Gastrocnemius medialis (tissue), 4 donors: Measurements from ENCODE around the gene FNDC4. TPM values are rescaled to one million over a fixed set of nuclear protein-coding genes. Genes with fewer than 3 reads are reported as not detected.

Experiments used
- ATAC-seq, 2 donors: fragments of 150-250 bp; one replicate each; pipeline ENCODE4 v1.9.1; 2016
- DNase-seq, 2 donors: peaks; one replicate each; pipeline ENCODE4 v3.0.0-alpha.2; 2019
- H3K27ac ChIP-seq, 4 donors: fragments of 200-600 bp; sonication (generic); 1 replicate in 1 of 4; 2 replicates in 3 of 4; pipeline ENCODE4 v1.5.1; 2016 to 2018; ENCODE audit warnings: mild to moderate bottlenecking in 2 of 4, moderate library complexity in 1 of 4
- H3K27me3 ChIP-seq, 3 donors: fragments of 200-600 bp; sonication (generic) in 2 of 3; 1 replicate in 1 of 3; 2 replicates in 2 of 3; pipeline versions ENCODE4 v1.5.1 to v1.6.0; 2016 to 2019; ENCODE audit warnings: mild to moderate bottlenecking in 1 of 3, moderate library complexity in 1 of 3
- H3K36me3 ChIP-seq, 2 donors: fragments of 200-600 bp; sonication (generic) in 1 of 2; one replicate each; pipeline ENCODE4 v1.5.1; 2017 to 2018
- H3K4me1 ChIP-seq, 2 donors: fragments of 200-600 bp; sonication (generic) in 1 of 2; one replicate each; pipeline ENCODE4 v1.5.1; 2016 to 2017; ENCODE audit warnings: mild to moderate bottlenecking in 2 of 2
- H3K4me3 ChIP-seq, 4 donors: fragments of 200-600 bp; sonication (generic) in 3 of 4; 1 replicate in 1 of 4; 2 replicates in 3 of 4; pipeline ENCODE4 v1.5.1; 2016 to 2019; ENCODE audit warnings: mild to moderate bottlenecking in 2 of 4
- H3K9me3 ChIP-seq, 3 donors: fragments of 200-600 bp; sonication (generic) in 2 of 3; 1 replicate in 1 of 3; 2 replicates in 2 of 3; pipeline ENCODE4 v1.5.1; 2016 to 2019
- POLR2A ChIP-seq, 2 donors: fragments of 450-650 bp; IDR thresholded peaks; one replicate each; pipeline ENCODE4 v1.6.1; 2017; ENCODE audit warnings: antibody characterized with exemption in 2 of 2, mild to moderate bottlenecking in 2 of 2, moderate library complexity in 2 of 2
- in situ Hi-C, 4 donors: fragments of 200-750 bp; cut with MboI; loops; one replicate each; pipeline versions ENCODE4 v1.15.0 to v1.8.0; 2017; ENCODE audit warnings: low sequenced_read_pairs in 4 of 4
- intact Hi-C: fragments of 100-400 bp; cut with DNase I; formaldehyde crosslinking; loops from one replicate; pipeline ENCODE4 v1.15.1; 2023; ENCODE audit warnings: low total_unique reads
- total RNA-seq, 4 donors: library from RNA; depleted of rRNA; stranded (reverse); fragments of >200 nt; gene quantifications; one replicate each; pipeline versions ENCODE4 v1.1.0 to v1.2.3, GENCODE V29; 2016
- TF ChIP-seq, protein P1 (sequence below), 5 experiments: fragments of 450-650 bp in 3 of 5; fragments of 200-600 bp in 2 of 5; sonication (generic) in 2 of 5; IDR thresholded peaks in 4 of 5; conservative IDR thresholded peaks in 1 of 5; 1 replicate in 4 of 5; 2 replicates in 1 of 5; pipeline ENCODE4 v1.5.1; 2016 to 2019; ENCODE audit warnings: antibody characterized with exemption in 5 of 5, mild to moderate bottlenecking in 3 of 5, moderate library complexity in 3 of 5

Gene FNDC4
- total RNA-seq, 4 donors from 2014 or later, result 2.0 to 6.4 (median 3.1) TPM

DNA sequence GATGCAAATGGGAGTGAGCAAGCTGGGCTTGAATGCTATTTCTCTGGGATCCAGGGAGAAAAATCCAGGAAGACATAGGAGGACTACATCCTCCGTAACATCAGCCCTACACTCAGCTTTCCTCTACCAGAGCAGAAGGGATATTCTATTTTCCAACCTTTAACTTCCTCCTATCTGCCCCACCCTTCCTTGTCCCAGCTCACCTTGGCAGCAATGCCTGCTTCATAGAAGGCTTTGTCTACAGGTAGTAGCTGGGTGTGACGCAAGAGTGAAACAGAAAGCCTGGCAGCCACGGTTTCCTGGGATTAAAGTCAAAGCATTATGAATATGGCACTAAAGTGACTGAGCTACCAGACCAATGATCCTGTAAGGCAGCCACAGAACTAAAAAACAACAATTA is 48.9 kb downstream of the FNDC4 start:
- ATAC-seq, result no peak
- no peaks in the 10 kb centered on the region for H3K27me3 ChIP-seq
- H3K36me3 ChIP-seq, result peaks cover 0 to 43% of the 10 kb centered on the region in 2 donors
- TF ChIP-seq POLR2A (IDR thresholded peaks at IDR 0.05), result no peak
- TF ChIP-seq, protein P1, sequence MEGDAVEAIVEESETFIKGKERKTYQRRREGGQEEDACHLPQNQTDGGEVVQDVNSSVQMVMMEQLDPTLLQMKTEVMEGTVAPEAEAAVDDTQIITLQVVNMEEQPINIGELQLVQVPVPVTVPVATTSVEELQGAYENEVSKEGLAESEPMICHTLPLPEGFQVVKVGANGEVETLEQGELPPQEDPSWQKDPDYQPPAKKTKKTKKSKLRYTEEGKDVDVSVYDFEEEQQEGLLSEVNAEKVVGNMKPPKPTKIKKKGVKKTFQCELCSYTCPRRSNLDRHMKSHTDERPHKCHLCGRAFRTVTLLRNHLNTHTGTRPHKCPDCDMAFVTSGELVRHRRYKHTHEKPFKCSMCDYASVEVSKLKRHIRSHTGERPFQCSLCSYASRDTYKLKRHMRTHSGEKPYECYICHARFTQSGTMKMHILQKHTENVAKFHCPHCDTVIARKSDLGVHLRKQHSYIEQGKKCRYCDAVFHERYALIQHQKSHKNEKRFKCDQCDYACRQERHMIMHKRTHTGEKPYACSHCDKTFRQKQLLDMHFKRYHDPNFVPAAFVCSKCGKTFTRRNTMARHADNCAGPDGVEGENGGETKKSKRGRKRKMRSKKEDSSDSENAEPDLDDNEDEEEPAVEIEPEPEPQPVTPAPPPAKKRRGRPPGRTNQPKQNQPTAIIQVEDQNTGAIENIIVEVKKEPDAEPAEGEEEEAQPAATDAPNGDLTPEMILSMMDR (IDR thresholded peaks at IDR 0.05 in 4 of 5, conservative IDR thresholded peaks at IDR 0.05 in 1 of 5), result no peak
- H3K9me3 ChIP-seq, result no peaks in the 10 kb centered on the region
- H3K4me3 ChIP-seq, result no peak overlapping the region
- no peak overlapping the region for H3K27ac ChIP-seq
- H3K4me1 ChIP-seq, result peaks cover 4 to 5% of the 10 kb centered on the region in 2 donors
- intact Hi-C loops (no loop called here), in situ Hi-C loops (no loop called here)
- DNase-seq, result peak in 1 of 2 donors; percentile 40

DNA sequence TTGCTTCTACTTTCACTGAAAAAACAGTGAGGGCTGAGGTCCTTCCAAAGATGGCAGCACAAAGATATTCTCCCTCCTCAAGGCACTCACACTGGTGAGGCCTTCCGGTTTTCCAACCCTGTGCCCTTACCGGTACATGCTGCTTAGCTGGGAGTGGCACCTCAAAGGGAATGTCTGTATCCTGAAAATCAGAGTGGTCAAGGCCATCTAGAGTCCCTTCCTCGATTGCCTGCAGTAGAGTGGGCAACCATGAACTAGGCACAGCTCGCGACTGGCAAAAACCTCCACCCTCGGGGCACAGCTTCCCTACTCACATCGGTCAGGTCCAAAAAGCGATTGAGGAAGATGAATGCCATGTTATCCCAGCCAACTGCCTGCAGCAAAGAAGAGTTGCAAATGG is 49.4 kb downstream of the FNDC4 start:
- H3K36me3 ChIP-seq, result peaks cover 0 to 47% of the 10 kb centered on the region in 2 donors

DNA sequence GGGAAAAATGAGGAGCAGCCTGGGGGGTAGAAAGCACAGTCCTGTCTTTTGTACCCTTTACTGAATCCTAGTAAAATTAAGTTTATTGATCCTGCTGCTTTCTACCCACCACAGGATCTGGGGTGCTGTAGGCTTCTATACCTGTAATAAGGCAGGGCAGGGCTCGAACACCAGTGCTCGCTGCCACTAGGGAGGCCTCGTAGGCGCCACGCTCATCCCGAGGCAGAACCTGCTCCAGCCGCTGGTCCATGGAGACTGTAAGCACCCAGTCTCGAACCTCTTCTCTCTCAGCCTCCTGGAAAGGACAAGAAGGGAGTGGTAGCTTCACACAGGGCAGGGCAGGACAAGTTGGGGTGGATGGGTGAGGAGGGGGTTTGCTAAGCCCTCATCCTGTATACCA is 49.8 kb downstream of the FNDC4 start:
- in situ Hi-C loops, result no loop called here
- H3K27me3 ChIP-seq, result no peaks in the 10 kb centered on the region
- intact Hi-C loops, result no loop called here
- peaks cover 4 to 5% of the 10 kb centered on the region in 2 donors for H3K4me1 ChIP-seq
- peaks cover 0 to 50% of the 10 kb centered on the region in 2 donors for H3K36me3 ChIP-seq
- no peak overlapping the region for H3K27ac ChIP-seq
- no peaks in the 10 kb centered on the region for H3K9me3 ChIP-seq
- H3K4me3 ChIP-seq, result no peak overlapping the region
- TF ChIP-seq, protein P1 (IDR thresholded peaks at IDR 0.05 in 4 of 5, conservative IDR thresholded peaks at IDR 0.05 in 1 of 5), result no peak
- no peak for TF ChIP-seq POLR2A (IDR thresholded peaks at IDR 0.05)
- ATAC-seq, result no peak
- no peak for DNase-seq

More for the DNA sequence above, 49.4 kb downstream of the FNDC4 start:
- intact Hi-C loops (no loop called here), in situ Hi-C loops (no loop called here)
- ATAC-seq (no peak), DNase-seq (no peak)
- Histone ChIP-seq H3K4me1 (peaks cover 4 to 5% of the 10 kb centered on the region in 2 donors), H3K27ac (no peak overlapping the region), H3K27me3 (no peaks in the 10 kb centered on the region), H3K9me3 (no peaks in the 10 kb centered on the region), H3K4me3 (no peak overlapping the region)
- TF ChIP-seq, protein P1 (IDR thresholded peaks at IDR 0.05 in 4 of 5, conservative IDR thresholded peaks at IDR 0.05 in 1 of 5), result no peak
- TF ChIP-seq POLR2A (IDR thresholded peaks at IDR 0.05), result no peak

DNA sequence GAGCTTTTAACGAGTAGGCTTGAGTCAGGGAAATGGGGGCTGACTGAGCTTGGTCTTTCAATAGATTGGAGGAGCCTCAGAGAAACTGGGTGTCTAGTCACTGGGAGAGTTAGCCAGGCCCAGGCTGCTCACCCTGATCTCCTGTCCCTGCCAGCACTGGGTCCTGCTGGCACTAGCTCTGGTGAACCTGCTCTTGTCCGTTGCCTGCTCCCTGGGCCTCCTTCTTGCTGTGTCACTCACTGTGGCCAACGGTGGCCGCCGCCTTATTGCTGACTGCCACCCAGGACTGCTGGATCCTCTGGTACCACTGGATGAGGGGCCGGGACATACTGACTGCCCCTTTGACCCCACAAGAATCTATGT is 52.1 kb downstream of the FNDC4 start:
- Histone ChIP-seq H3K4me3 (no peak overlapping the region), H3K4me1 (peaks cover 4 to 5% of the 10 kb centered on the region in 2 donors), H3K27ac (peak overlapping the region; percentile 44 to 85 (median 64)), H3K9me3 (no peaks in the 10 kb centered on the region), H3K36me3 (peaks cover 0 to 50% of the 10 kb centered on the region in 2 donors), H3K27me3 (no peaks in the 10 kb centered on the region)
- ATAC-seq (peak; percentile 64 to 84), DNase-seq (peak; percentile 9 to 75)
- in situ Hi-C loops, result no loop called here
- intact Hi-C loops, result no loop called here
- TF ChIP-seq, protein P1 (IDR thresholded peaks at IDR 0.05 in 4 of 5, conservative IDR thresholded peaks at IDR 0.05 in 1 of 5), result no peak
- TF ChIP-seq POLR2A (IDR thresholded peaks at IDR 0.05), result no peak
